Mesothelial cell of epicardium (in vitro differentiated cells): ENCODE measurements around the gene DUSP8. TPM values are rescaled to one million over a fixed set of nuclear protein-coding genes. Genes with fewer than 3 reads are reported as not detected.
"Not testable (repeated sequence)": the region's sequence is repeated elsewhere in the genome, so short reads cannot be mapped to it uniquely, and the experiment has no call there.

Experiments used
- DNase-seq, 2 experiments: peaks; one replicate each; pipeline ENCODE4 v3.0.0; 2021; ENCODE audit warnings: low spot score in 2 of 2; ENCODE audit not compliant: unreplicated experiment in 2 of 2
- H3K27ac Mint-ChIP-seq: 2 replicates; pipeline ENCODE4 v1.8.0; 2021; ENCODE audit warnings: mixed read lengths
- H3K27me3 Mint-ChIP-seq: 2 replicates; pipeline ENCODE4 v1.8.0; 2021; ENCODE audit warnings: low read depth, mixed read lengths
- H3K36me3 Mint-ChIP-seq: 2 replicates; pipeline ENCODE4 v1.8.0; 2021; ENCODE audit warnings: mixed read lengths
- H3K4me1 Mint-ChIP-seq: 2 replicates; pipeline ENCODE4 v1.8.0; 2021; ENCODE audit warnings: mixed read lengths
- H3K4me3 Mint-ChIP-seq: 2 replicates; pipeline ENCODE4 v1.8.0; 2021; ENCODE audit warnings: mild to moderate bottlenecking, moderate library complexity, mixed read lengths
- H3K9me3 Mint-ChIP-seq: 2 replicates; pipeline ENCODE4 v1.8.0; 2021; ENCODE audit warnings: mixed read lengths
- total RNA-seq: library from RNA; stranded (reverse); gene quantifications from 3 replicates; pipeline ENCODE4 v1.2.1, GENCODE V29; 2021
- TF ChIP-seq, protein P1 (sequence below): fragments of 200-600 bp; sonication (generic); IDR thresholded peaks from one replicate; pipeline ENCODE4 v1.5.0; 2021; ENCODE audit warnings: antibody characterized with exemption; ENCODE audit not compliant: unreplicated experiment

The DUSP8 gene
- total RNA-seq, 1 donor from 2014 or later, result 9.1 TPM

GRCh38 chr11:1597994-1598380 lies 25.9 kb upstream of the DUSP8 start, which contains the start of gene KRTAP5-2:
Gene KRTAP5-2 (minus strand): TSS chr11:1598294. CDS start chr11:1598250, 44 bp downstream.
- H3K4me1 Mint-ChIP-seq, result peaks cover 1% of the 10 kb centered on the region
- H3K27ac Mint-ChIP-seq, result no peak within 1 kb of the TSS
- H3K4me3 Mint-ChIP-seq, result no peak within 1 kb of the TSS
- TF ChIP-seq, protein P1, sequence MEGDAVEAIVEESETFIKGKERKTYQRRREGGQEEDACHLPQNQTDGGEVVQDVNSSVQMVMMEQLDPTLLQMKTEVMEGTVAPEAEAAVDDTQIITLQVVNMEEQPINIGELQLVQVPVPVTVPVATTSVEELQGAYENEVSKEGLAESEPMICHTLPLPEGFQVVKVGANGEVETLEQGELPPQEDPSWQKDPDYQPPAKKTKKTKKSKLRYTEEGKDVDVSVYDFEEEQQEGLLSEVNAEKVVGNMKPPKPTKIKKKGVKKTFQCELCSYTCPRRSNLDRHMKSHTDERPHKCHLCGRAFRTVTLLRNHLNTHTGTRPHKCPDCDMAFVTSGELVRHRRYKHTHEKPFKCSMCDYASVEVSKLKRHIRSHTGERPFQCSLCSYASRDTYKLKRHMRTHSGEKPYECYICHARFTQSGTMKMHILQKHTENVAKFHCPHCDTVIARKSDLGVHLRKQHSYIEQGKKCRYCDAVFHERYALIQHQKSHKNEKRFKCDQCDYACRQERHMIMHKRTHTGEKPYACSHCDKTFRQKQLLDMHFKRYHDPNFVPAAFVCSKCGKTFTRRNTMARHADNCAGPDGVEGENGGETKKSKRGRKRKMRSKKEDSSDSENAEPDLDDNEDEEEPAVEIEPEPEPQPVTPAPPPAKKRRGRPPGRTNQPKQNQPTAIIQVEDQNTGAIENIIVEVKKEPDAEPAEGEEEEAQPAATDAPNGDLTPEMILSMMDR, result no peak
- H3K27me3 Mint-ChIP-seq, result peaks cover 82% of the 10 kb centered on the region
- H3K36me3 Mint-ChIP-seq, result no peaks in the 10 kb centered on the region
- DNase-seq, result no peak
- H3K9me3 Mint-ChIP-seq, result peaks cover 10% of the 10 kb centered on the region

- no peak for DNase-seq
- Mint-ChIP-seq H3K4me1 (peaks cover 1% of the 10 kb centered on the region), H3K9me3 (peaks cover 10% of the 10 kb centered on the region), H3K36me3 (no peaks in the 10 kb centered on the region), H3K27me3 (peaks cover 85% of the 10 kb centered on the region), H3K27ac (no peak overlapping the region), H3K4me3 (no peak overlapping the region)
- TF ChIP-seq, protein P1, result no peak
These were observed 25.4 kb upstream of the DUSP8 start for GRCh38 chr11:1597331-1597993.

GRCh38 chr11:1596576-1597121 lies 24.6 kb upstream of the DUSP8 start:
- not testable (repeated sequence) for DNase-seq, H3K36me3 Mint-ChIP-seq, H3K4me1 Mint-ChIP-seq, H3K27ac Mint-ChIP-seq, H3K4me3 Mint-ChIP-seq, H3K9me3 Mint-ChIP-seq
- H3K27me3 Mint-ChIP-seq, result peaks cover 85% of the 10 kb centered on the region

GRCh38 chr11:1595994-1596575 lies 24.0 kb upstream of the DUSP8 start:
- peaks cover 84% of the 10 kb centered on the region for H3K27me3 Mint-ChIP-seq
- H3K4me1 Mint-ChIP-seq, DNase-seq, H3K4me3 Mint-ChIP-seq, H3K9me3 Mint-ChIP-seq, H3K36me3 Mint-ChIP-seq, H3K27ac Mint-ChIP-seq: not testable (repeated sequence)

GRCh38 chr11:1592628-1593027 lies 20.6 kb upstream of the DUSP8 start:
- Mint-ChIP-seq H3K27me3 (peaks cover 77% of the 10 kb centered on the region), H3K36me3 (no peaks in the 10 kb centered on the region)

GRCh38 chr11:1589996-1590395 lies 17.9 kb upstream of the DUSP8 start:
- peaks cover 59% of the 10 kb centered on the region for H3K27me3 Mint-ChIP-seq
- H3K9me3 Mint-ChIP-seq, result no peaks in the 10 kb centered on the region
- no peak for DNase-seq
- no peaks in the 10 kb centered on the region for H3K36me3 Mint-ChIP-seq
- no peak overlapping the region for H3K27ac Mint-ChIP-seq
- TF ChIP-seq, protein P1, result no peak
- no peak overlapping the region for H3K4me3 Mint-ChIP-seq
- H3K4me1 Mint-ChIP-seq, result no peaks in the 10 kb centered on the region

More at GRCh38 chr11:1592628-1593027, 20.6 kb upstream of the DUSP8 start:
- no peak overlapping the region for H3K4me3 Mint-ChIP-seq
- no peak overlapping the region for H3K27ac Mint-ChIP-seq
- H3K9me3 Mint-ChIP-seq, result no peaks in the 10 kb centered on the region
- no peak for DNase-seq
- H3K4me1 Mint-ChIP-seq, result peaks cover 1% of the 10 kb centered on the region
- TF ChIP-seq, protein P1, result no peak

DNA sequence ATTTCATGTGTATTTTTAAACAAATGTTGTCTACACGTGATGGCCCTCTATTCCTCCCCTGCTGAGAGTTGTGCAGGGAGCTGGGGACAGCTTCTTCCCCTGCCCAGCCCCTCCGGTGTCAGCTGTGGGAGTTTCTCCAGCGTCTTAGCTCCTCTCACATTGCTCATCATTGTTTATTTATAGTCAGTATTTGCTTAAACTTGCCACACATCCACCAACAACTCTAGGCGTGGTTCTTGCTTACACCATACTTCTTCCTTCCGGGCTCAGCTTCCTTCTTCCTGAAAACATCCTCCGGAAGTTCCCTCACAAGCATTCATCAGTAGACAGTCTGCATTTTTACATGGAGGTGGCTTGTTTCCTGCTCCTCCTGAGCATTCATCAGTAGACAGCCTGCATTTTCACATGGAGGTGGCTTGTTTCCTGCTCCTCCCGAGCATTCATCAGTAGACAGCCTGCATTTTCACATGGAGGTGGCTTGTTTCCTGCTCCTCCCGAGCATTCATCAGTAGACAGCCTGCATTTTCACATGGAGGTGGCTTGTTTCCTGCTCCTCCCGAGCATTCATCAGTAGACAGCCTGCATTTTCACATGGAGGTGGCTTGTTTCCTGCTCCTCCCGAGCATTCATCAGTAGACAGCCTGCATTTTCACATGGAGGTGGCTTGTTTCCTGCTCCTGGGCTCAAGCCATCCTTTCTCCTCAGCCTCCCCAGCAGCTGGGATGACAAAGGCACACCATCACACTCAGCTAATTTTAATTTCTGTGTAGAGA lies 17.3 kb upstream of the DUSP8 start:
- peaks cover 54% of the 10 kb centered on the region for H3K27me3 Mint-ChIP-seq
- H3K9me3 Mint-ChIP-seq, H3K27ac Mint-ChIP-seq, H3K4me1 Mint-ChIP-seq, H3K36me3 Mint-ChIP-seq, DNase-seq, H3K4me3 Mint-ChIP-seq: not testable (repeated sequence)
